Measurements from ENCODE around the gene TRHDE. TPM values are rescaled to one million over a fixed set of nuclear protein-coding genes. Genes with fewer than 3 reads are reported as not detected.
"Not testable (repeated sequence)": the region's sequence is repeated elsewhere in the genome, so short reads cannot be mapped to it uniquely, and the experiment has no call there.

The TRHDE gene
- total and polyA plus RNA-seq, 9 of the 15 experiments (the other 6 are each of a cell fraction or from before 2014, with no cell fraction given) = 0.03 to 0.29 (median 0.09) TPM

DNA sequence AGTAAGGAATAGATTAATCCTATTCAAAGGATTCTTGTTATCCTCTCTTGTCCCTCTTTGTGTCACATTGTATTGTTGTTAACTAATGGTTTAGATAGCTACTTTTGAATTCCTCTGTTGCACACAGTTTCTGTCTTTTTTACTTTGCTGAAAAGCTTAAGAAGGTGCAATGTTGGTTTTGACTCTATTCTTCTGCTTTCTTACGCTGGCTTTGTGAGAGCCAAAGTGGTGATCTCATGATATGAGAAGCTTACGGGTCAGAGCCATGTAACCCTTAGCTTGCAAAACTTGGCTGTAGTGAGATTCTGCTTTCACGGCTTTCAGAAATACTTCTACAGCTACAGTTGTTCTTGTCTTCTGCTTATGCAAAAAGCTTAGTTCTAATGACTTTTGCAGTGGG is 239.7 kb downstream of the TRHDE start:
- no peak overlapping the region for H3K9ac ChIP-seq (ENCODE audit: insufficient read depth in 1 of 2, low read depth in 2 of 2, low read length in 2 of 2)
- H3K79me2 ChIP-seq (ENCODE audit: control insufficient read depth, insufficient read depth, low read length) = no peaks in the 10 kb centered on the region
- whole genome bisulfite sequencing (ENCODE audit: insufficient coverage, low coverage, missing lambda C conversion rate) = 2% methylated on average over 3 of the region's 3 CpGs
- H3K4me3 ChIP-seq = no peak overlapping the region
- DNase-seq (ENCODE audit: extremely low read depth in 1 of 4, low spot score in 3 of 4) = no peak
- H4K20me1 ChIP-seq (replicated peaks; ENCODE audit: control insufficient read depth, insufficient read depth, low read length) = no peaks in the 10 kb centered on the region
- H3K4me2 ChIP-seq (ENCODE audit: insufficient read depth, low read length) = no peak overlapping the region
- H3K27ac ChIP-seq (ENCODE audit: extremely low read depth, low read depth, low read length) = no peak overlapping the region
- ChIA-PET POLR2A (no interaction called here), CTCF (ENCODE audit: low intra/inter-chr PET ratio) (no interaction called here)
- H3K36me3 ChIP-seq (ENCODE audit: control insufficient read depth, insufficient read depth, low read length) = no peaks in the 10 kb centered on the region
- no peaks in the 10 kb centered on the region for H3K4me1 ChIP-seq (replicated peaks in 1 of 2; ENCODE audit: control insufficient read depth in 2 of 2, insufficient read depth in 2 of 2, low read length in 2 of 2)
- intact Hi-C loops (cut with micrococcal nuclease) = no loop called here
- H3K9me3 ChIP-seq (replicated peaks; ENCODE audit: control insufficient read depth, insufficient read depth, low read depth, low read length) = no peaks in the 10 kb centered on the region
- in situ Hi-C loops (cut with MboI) = no loop called here
- no peak for ATAC-seq
- no peak overlapping the region for H2AFZ ChIP-seq (ENCODE audit: low read depth, low read length)
- no peaks in the 10 kb centered on the region for H3K9me1 ChIP-seq (ENCODE audit: control insufficient read depth, insufficient read depth, low read length)
- no TSS peak for BruUV-seq (replicated peaks)
- FAIRE-seq = no peak
- H3K27me3 ChIP-seq (ENCODE audit: control insufficient read depth in 2 of 2, insufficient read depth in 2 of 2, low read length in 2 of 2) = no peaks in the 10 kb centered on the region
- TF ChIP-seq ZNF12 (CRISPR knock-in tag; IDR thresholded peaks at IDR 0.05) (no peak), ZNF695 (CRISPR knock-in tag; IDR thresholded peaks at IDR 0.05) (no peak), SMARCC2 (IDR thresholded peaks at IDR 0.05; ENCODE audit: low read depth) (no peak), NFIC (IDR thresholded peaks at IDR 0.05) (no peak)

DNA sequence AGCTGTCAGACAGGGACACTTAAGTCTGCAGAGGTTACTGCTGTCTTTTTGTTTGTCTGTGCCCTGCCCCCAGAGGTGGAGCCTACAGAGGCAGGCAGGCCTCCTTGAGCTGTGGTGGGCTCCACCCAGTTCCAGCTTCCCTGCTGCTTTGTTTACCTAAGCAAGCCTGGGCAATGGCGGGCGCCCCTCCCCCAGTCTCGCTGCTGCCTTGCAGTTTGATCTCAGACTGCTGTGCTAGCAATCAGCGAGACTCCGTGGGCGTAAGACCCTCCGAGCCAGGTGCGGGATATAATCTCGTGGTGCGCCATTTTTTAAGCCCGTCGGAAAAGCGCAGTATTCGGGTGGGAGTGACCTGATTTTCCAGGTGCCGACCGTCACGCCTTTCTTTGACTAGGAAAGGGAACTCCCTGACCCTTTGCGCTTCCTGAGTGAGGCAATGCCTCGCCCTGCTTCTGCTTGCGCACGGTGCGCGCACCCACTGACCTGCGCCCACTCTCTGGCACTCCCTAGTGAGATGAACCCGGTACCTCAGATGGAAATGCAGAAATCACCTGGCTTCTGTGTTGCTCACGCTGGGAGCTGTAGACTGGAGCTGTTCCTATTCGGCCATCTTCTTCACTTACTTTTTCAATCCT is 248.0 kb downstream of the TRHDE start:
- H3K27ac ChIP-seq (ENCODE audit: extremely low read depth, low read depth, low read length); in situ Hi-C loops (cut with MboI); ATAC-seq; BruUV-seq (replicated peaks); H3K27me3 ChIP-seq (ENCODE audit: control insufficient read depth in 2 of 2, insufficient read depth in 2 of 2, low read length in 2 of 2); H3K36me3 ChIP-seq (ENCODE audit: control insufficient read depth, insufficient read depth, low read length); H3K4me1 ChIP-seq (replicated peaks in 1 of 2; ENCODE audit: control insufficient read depth in 2 of 2, insufficient read depth in 2 of 2, low read length in 2 of 2); H2AFZ ChIP-seq (ENCODE audit: low read depth, low read length); FAIRE-seq; H3K9ac ChIP-seq (ENCODE audit: insufficient read depth in 1 of 2, low read depth in 2 of 2, low read length in 2 of 2); H3K79me2 ChIP-seq (ENCODE audit: control insufficient read depth, insufficient read depth, low read length); DNase-seq (ENCODE audit: extremely low read depth in 1 of 4, low spot score in 3 of 4); H3K9me1 ChIP-seq (ENCODE audit: control insufficient read depth, insufficient read depth, low read length); H4K20me1 ChIP-seq (replicated peaks; ENCODE audit: control insufficient read depth, insufficient read depth, low read length); intact Hi-C loops (cut with micrococcal nuclease); CTCF ChIA-PET (ENCODE audit: low intra/inter-chr PET ratio); H3K9me3 ChIP-seq (replicated peaks; ENCODE audit: control insufficient read depth, insufficient read depth, low read depth, low read length); H3K4me2 ChIP-seq (ENCODE audit: insufficient read depth, low read length); POLR2A ChIA-PET; H3K4me3 ChIP-seq: not testable (repeated sequence)
- WGBS (ENCODE audit: insufficient coverage, low coverage, missing lambda C conversion rate) = 0% methylated on average over 17 of the region's 27 CpGs
- TF ChIP-seq FOXA3 (CRISPR knock-in tag; conservative IDR thresholded peaks at IDR 0.05 in 1 of 2, IDR thresholded peaks at IDR 0.05 in 1 of 2) (peak in 1 of 2 experiments; percentile 53; a peak in 1 of 4 replicates), CEBPB (tag; IDR thresholded peaks at IDR 0.05) (peak; percentile 31; the same call in 1 of the 2 replicates), HNRNPLL (IDR thresholded peaks at IDR 0.05; ENCODE audit: low read depth, low read length, poor library complexity, severe bottlenecking) (peak; percentile 29), NRF1 (conservative IDR thresholded peaks at IDR 0.05 in 1 of 2, IDR thresholded peaks at IDR 0.05 in 1 of 2) (peak in 1 of 2 experiments; percentile 42; a peak in 2 of 4 replicates)
